KOPT-K1 (cell line): ENCODE measurements around the gene GIGYF2.

ENCODE experiments used
- H3K27ac ChIP-seq: fragments of 200-600 bp; sonication (generic); 2 replicates; pipeline ENCODE4 v1.5.1; 2016; ENCODE audit warnings: antibody characterized with exemption, mild to moderate bottlenecking, low read depth, low read length; ENCODE audit not compliant: poor library complexity, severe bottlenecking
- H3K36me3 ChIP-seq: fragments of 200-600 bp; sonication (generic); 2 replicates; pipeline ENCODE4 v1.5.1; 2017; ENCODE audit warnings: antibody characterized with exemption, mild to moderate bottlenecking, low read length, moderate library complexity; ENCODE audit not compliant: insufficient read depth
- H3K9me3 ChIP-seq: fragments of 200-600 bp; sonication (generic); 2 replicates; pipeline ENCODE4 v1.5.1; 2017; ENCODE audit warnings: antibody characterized with exemption, low read length, mild to moderate bottlenecking; ENCODE audit not compliant: insufficient read depth, poor library complexity, severe bottlenecking

GIGYF2 gene

GRCh38 chr2:232876978-232877441 lies 179.9 kb downstream of the GIGYF2 start:
- H3K9me3 ChIP-seq = no peaks in the 10 kb centered on the region
- no peaks in the 10 kb centered on the region for H3K36me3 ChIP-seq
- H3K27ac ChIP-seq = no peak overlapping the region

- Histone ChIP-seq H3K9me3 (no peaks in the 10 kb centered on the region), H3K27ac (no peak overlapping the region)
Measured at GRCh38 chr2:232877940-232878511, 180.9 kb downstream of the GIGYF2 start.

DNA sequence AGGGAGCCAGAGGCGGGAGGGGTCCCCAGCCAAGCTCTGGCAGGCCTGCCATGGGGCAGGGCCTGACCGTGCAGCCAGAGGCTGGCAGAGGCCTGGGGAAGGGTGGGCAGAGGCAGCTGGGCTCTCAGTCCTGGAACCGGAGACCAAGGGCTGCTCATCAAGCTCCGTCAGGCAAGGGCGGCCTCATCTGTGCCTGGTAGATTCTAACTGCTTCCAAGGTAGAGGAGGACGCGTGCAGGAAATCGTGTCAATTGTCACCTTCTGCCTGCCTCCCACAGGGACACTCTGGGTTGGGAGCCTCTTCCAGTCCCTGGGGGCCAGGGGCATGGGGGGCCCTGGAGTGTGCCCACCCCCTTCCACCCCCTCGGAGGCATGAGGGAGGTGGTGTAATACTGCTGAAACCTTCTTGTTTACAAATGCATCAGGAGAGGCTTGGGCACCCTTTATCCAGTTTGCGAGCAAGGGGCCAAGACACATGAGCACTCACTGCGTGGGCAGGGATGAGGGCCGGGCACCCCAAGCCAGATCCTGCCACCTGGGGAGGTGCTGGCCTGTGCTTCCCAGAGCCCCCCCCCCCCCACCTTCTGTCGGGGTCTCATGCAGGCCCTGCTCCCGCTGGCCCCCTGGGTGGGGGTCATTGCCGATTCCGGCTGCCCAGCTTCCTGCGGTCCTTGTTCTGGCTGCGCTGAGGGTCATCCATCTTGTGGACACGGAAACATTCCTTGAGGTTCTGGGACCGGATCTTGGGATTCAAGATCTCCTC lies 181.9 kb downstream of the GIGYF2 start:
- Histone ChIP-seq H3K36me3 (no peaks in the 10 kb centered on the region), H3K9me3 (no peaks in the 10 kb centered on the region), H3K27ac (no peak overlapping the region)

More at GRCh38 chr2:232877940-232878511, 180.9 kb downstream of the GIGYF2 start:
- H3K36me3 ChIP-seq = no peaks in the 10 kb centered on the region

GRCh38 chr2:232879618-232880494 lies 182.7 kb downstream of the GIGYF2 start:
- Histone ChIP-seq H3K9me3 (no peaks in the 10 kb centered on the region), H3K36me3 (no peaks in the 10 kb centered on the region), H3K27ac (no peak overlapping the region)

GRCh38 chr2:232880764-232881351 lies 183.7 kb downstream of the GIGYF2 start:
- no peak overlapping the region for H3K27ac ChIP-seq
- H3K36me3 ChIP-seq = no peaks in the 10 kb centered on the region
- H3K9me3 ChIP-seq = no peaks in the 10 kb centered on the region

- no peak overlapping the region for H3K27ac ChIP-seq
- H3K9me3 ChIP-seq = no peaks in the 10 kb centered on the region
- H3K36me3 ChIP-seq = no peaks in the 10 kb centered on the region
Measured at GRCh38 chr2:232882085-232882484, 185.0 kb downstream of the GIGYF2 start.

- Histone ChIP-seq H3K9me3 (no peaks in the 10 kb centered on the region), H3K27ac (no peak overlapping the region), H3K36me3 (no peaks in the 10 kb centered on the region)
Measured at GRCh38 chr2:232882505-232883115, 185.5 kb downstream of the GIGYF2 start.

DNA sequence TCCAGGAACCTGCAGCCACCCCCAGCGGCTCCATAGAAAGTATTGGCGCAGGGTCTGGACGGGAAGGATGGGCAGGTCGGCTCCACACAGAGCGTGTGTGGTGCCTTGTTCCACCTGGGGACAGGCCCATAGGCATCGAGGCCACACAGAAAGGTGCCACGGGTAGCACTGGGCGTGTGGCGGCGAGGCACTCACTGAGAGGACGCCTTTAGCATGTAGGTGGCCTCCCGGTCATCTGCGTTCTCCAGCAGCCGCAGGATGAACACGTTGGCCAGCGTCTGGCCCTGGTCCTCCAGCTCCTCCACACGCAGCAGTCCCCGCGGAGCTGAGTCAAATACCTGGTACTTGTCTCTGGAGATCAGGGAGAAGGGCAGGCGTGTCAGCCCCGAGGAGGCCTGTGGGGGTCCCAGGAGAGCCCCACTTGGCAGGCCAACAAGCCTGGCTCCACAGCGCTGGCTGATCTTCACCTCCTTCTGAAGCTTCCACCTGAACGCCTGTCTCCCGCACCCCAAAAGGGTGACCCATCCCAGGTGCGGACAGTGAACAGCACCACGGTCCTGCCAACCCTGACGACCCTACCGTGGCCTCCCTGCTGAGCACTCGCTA lies 186.1 kb downstream of the GIGYF2 start:
- no peaks in the 10 kb centered on the region for H3K36me3 ChIP-seq

DNA sequence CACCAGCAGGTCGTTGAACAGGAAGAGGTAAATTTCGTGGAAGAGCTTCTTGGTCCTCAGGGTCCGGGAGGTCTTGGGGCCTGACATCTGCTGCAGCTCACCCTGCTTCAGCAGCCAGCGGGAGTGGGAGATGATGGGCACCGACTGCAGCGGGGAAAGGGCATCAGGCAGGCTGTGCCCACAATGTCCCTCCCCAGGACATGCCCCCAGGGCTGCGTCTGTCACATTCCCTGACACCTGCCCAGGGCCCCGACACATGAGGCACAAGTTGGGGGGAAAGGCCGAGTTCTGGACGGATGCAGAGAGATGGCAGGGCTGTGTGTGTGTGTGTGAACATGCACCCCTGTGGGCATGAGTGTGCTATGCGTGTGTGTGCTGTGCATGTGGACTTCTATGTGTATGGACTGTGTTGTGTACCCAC lies 186.9 kb downstream of the GIGYF2 start:
- Histone ChIP-seq H3K9me3 (no peaks in the 10 kb centered on the region), H3K27ac (no peak overlapping the region), H3K36me3 (no peaks in the 10 kb centered on the region)

More for the DNA sequence above, 186.1 kb downstream of the GIGYF2 start:
- no peak overlapping the region for H3K27ac ChIP-seq
- H3K9me3 ChIP-seq = no peaks in the 10 kb centered on the region

GRCh38 chr2:232884549-232885263 lies 187.6 kb downstream of the GIGYF2 start:
- Histone ChIP-seq H3K27ac (no peak overlapping the region), H3K9me3 (no peaks in the 10 kb centered on the region), H3K36me3 (no peaks in the 10 kb centered on the region)

GRCh38 chr2:232885264-232885961 lies 188.3 kb downstream of the GIGYF2 start:
- Histone ChIP-seq H3K9me3 (no peaks in the 10 kb centered on the region), H3K27ac (no peak overlapping the region), H3K36me3 (no peaks in the 10 kb centered on the region)

GRCh38 chr2:232886176-232886575 lies 189.0 kb downstream of the GIGYF2 start:
- Histone ChIP-seq H3K27ac (no peak overlapping the region), H3K9me3 (no peaks in the 10 kb centered on the region), H3K36me3 (no peaks in the 10 kb centered on the region)

DNA sequence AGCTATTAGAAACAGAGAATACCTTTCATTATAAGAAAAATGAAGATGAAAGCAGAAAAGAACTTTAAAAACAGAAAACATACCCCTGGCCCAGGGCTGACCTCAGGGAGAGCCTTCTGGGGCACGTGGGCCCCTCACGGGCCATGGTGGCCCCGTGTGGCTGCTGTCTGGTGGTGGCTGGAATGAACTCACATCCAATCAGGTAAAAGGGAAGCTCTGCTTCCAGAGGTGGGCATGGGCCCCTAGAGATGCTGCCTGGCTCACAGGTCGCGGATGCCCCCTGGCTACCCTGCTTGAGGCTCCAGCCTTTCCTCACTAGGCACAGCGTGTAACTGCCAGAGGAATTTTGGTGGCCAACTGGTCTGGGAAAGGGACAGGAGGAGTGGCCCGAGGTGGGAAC lies 189.5 kb downstream of the GIGYF2 start:
- H3K27ac ChIP-seq = no peak overlapping the region
- H3K36me3 ChIP-seq = no peaks in the 10 kb centered on the region
- no peaks in the 10 kb centered on the region for H3K9me3 ChIP-seq
